KOPT-K1 (cell line): ENCODE data around the gene KCTD20.
"Not testable (repeated sequence)": the region's sequence is repeated elsewhere in the genome, so short reads cannot be mapped to it uniquely, and the experiment has no call there.

ENCODE experiments used
- H3K27ac ChIP-seq: fragments of 200-600 bp; sonication (generic); 2 replicates; pipeline ENCODE4 v1.5.1; 2016; ENCODE audit warnings: antibody characterized with exemption, mild to moderate bottlenecking, low read depth, low read length; ENCODE audit not compliant: poor library complexity, severe bottlenecking
- H3K36me3 ChIP-seq: fragments of 200-600 bp; sonication (generic); 2 replicates; pipeline ENCODE4 v1.5.1; 2017; ENCODE audit warnings: antibody characterized with exemption, mild to moderate bottlenecking, low read length, moderate library complexity; ENCODE audit not compliant: insufficient read depth
- H3K9me3 ChIP-seq: fragments of 200-600 bp; sonication (generic); 2 replicates; pipeline ENCODE4 v1.5.1; 2017; ENCODE audit warnings: antibody characterized with exemption, low read length, mild to moderate bottlenecking; ENCODE audit not compliant: insufficient read depth, poor library complexity, severe bottlenecking

Gene KCTD20

DNA sequence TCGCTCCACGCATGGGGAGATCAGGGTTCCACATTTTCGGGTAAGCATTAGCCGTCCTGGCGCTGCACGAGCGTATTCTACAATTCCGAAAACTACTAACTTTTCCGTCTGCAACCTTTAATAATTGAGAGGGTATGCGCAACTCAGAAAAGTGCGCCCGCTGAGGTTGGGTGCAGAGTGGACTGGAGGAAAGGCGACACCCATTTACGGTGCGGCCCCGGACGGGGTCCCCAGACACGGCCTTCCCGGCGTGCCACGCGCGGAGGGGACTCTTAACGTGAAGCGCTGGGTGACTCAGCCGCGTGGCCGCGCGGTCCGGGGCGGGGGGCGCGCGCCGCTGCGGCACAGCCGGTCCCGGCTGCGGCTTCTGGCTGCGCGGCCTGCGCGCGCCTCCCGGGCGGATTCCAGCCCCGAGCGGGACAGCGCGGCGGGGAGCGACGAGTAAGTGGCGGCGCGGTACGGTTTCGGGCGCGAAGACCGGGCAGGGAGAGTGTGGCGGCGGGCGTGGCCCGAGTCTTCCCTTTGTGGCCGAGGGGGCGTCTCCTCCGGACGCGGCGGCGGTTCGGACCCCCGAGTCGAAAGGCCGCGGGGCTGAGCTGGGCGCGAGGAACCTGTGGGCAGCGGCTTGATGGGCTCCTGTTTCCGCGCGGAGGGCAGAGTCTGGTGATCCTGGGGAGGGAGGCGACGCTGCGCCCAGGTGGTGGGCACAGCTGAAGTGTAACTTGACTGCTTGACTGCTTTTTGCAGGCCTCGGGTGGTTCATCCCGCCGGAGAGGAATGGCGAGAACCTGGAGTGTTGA is at the start of gene KCTD20, which contains the start of gene PXT1:
KCTD20 (plus strand) TSS at position 330 of the 800 bp plus-strand sequence. CDS start 27,098 bp downstream, outside the sequence.
PXT1 (minus strand) TSS at position 184 of the 800 bp plus-strand sequence. CDS start 16,772 bp downstream, outside the sequence.
- Histone ChIP-seq H3K9me3 (no peaks in the 10 kb centered on the region), H3K36me3 (peaks cover 3% of the 10 kb centered on the region; the same call in 1 of the 2 replicates), H3K27ac (peak within 1 kb of the TSS; percentile 80)

- no peak overlapping the region for H3K27ac ChIP-seq
- no peaks in the 10 kb centered on the region for H3K9me3 ChIP-seq
- H3K36me3 ChIP-seq: no peaks in the 10 kb centered on the region
Observed at GRCh38 chr6:36399970-36400369, 42.8 kb upstream of the KCTD20 start.

- Histone ChIP-seq H3K36me3 (no peaks in the 10 kb centered on the region), H3K27ac (no peak overlapping the region), H3K9me3 (no peaks in the 10 kb centered on the region)
Observed at GRCh38 chr6:36402481-36402880, 40.3 kb upstream of the KCTD20 start.

- H3K27ac ChIP-seq: no peak overlapping the region
- H3K9me3 ChIP-seq: no peaks in the 10 kb centered on the region
Observed at GRCh38 chr6:36404164-36404563, 38.6 kb upstream of the KCTD20 start.

DNA sequence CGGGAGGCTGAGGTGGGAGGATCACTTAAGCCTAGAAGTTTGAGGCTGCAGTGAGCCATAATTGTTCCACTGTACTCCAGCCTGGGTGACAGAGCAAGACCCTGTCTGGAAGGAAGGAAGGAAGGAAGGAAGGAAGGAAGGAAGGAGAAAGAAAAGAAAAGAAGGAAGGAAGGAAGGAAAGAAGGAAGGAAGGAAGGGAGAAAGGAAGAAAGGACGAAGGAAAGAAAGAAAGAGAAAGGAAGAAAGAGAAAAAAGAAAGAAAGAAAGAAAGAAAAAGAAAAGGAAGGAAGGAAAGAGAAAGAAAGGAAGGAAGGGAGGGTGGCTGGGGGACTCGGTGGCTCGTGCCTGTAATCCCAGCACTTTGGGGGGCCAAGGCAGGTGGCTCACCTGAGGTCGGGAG is 33.1 kb upstream of the KCTD20 start:
- peaks cover 21% of the 10 kb centered on the region for H3K9me3 ChIP-seq
- H3K36me3 ChIP-seq, H3K27ac ChIP-seq: not testable (repeated sequence)

More at GRCh38 chr6:36404164-36404563, 38.6 kb upstream of the KCTD20 start:
- H3K36me3 ChIP-seq: no peaks in the 10 kb centered on the region

DNA sequence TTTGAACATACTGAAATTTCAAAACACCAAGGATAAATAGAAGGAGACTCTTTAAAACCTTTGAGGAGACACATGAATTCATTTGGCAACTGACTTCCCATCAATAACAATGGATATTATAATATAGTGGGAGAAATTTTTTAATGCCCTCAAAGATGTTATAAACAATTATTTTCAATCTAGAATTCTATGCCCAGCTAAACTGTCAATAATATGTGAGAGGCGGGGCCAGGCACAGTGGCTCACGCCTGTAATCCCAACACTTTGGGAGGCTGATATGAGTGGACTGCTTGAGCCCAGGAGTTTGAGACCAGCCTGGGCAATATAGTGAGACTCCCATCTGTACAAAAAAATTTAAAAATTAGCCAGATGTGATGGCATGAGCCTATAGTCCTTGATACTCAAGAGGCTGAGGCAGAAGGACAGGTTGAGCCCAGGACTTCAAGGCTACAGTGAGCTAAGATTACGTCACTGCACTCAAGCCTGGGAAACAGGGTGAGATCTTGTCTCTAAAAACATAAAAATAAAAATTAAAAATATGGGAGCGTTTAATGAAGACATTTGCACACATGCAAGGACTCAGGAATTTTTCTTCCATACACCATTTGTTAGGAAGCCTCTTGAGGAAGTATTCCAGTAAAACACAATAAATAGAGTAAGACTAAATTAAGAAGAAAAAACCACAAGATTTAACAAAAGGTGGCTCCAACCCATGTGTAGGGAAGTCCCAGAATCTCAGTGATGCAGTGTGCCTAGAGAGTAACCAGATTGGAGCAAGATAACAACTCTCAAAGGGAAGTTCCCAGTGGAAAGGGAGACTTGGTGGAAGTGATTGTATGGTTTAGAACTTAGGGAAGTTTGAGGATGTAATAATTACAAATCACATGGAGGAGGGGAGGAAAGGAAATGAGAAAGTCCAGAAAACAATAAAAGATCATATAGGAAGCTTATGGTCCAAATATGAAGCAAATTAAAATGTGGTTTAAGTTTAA is 29.0 kb upstream of the KCTD20 start:
- Histone ChIP-seq H3K27ac (no peak overlapping the region), H3K9me3 (peaks cover 21% of the 10 kb centered on the region), H3K36me3 (no peaks in the 10 kb centered on the region)

DNA sequence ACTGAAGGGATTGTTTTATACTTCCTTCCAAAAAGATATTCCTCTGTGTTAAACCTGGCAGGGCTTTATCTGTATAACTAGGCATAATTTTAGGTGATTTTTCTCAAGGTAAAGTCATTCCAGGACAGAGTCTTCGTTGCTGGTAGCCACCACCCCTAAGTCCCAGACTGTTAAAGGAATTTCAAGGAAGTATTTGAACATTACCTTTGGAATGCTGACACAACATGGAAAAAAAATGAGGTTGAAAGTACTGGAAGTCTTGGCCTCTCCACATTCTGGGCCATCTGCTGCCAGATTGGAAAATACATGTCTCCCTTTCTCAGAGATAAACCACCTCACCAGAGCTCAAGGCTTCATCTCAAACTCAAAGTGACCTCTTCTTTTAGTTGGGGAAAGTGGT is 28.3 kb upstream of the KCTD20 start:
- peaks cover 21% of the 10 kb centered on the region for H3K9me3 ChIP-seq
- H3K36me3 ChIP-seq: no peaks in the 10 kb centered on the region
- H3K27ac ChIP-seq: no peak overlapping the region

GRCh38 chr6:36418558-36418957 is 24.2 kb upstream of the KCTD20 start:
- H3K27ac ChIP-seq: no peak overlapping the region
- H3K9me3 ChIP-seq: peaks cover 7% of the 10 kb centered on the region
- H3K36me3 ChIP-seq: no peaks in the 10 kb centered on the region

DNA sequence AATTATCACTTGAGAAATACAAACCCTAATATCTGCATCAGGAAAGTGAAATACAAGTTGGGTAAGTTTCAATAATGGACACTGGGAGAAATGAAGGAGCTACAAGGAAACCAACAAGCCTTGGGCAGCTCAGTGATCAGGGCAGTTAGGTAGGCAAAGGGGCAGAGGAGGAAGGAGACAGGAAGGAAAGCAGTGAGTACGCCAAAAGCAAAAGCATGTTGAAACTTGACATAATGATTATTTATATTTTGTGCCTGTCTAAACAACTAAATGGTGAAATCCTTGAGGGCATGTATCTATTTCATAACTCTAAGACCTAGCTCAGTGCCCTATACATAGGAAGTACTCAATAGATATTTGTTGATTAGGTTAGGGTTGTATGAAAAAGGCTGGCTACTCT is 23.5 kb upstream of the KCTD20 start:
- no peaks in the 10 kb centered on the region for H3K36me3 ChIP-seq
- no peak overlapping the region for H3K27ac ChIP-seq
- H3K9me3 ChIP-seq: no peaks in the 10 kb centered on the region

- Histone ChIP-seq H3K27ac (peak overlapping the region; percentile 79), H3K9me3 (no peaks in the 10 kb centered on the region), H3K36me3 (no peaks in the 10 kb centered on the region)
Observed at GRCh38 chr6:36422714-36423100, 20.1 kb upstream of the KCTD20 start.

DNA sequence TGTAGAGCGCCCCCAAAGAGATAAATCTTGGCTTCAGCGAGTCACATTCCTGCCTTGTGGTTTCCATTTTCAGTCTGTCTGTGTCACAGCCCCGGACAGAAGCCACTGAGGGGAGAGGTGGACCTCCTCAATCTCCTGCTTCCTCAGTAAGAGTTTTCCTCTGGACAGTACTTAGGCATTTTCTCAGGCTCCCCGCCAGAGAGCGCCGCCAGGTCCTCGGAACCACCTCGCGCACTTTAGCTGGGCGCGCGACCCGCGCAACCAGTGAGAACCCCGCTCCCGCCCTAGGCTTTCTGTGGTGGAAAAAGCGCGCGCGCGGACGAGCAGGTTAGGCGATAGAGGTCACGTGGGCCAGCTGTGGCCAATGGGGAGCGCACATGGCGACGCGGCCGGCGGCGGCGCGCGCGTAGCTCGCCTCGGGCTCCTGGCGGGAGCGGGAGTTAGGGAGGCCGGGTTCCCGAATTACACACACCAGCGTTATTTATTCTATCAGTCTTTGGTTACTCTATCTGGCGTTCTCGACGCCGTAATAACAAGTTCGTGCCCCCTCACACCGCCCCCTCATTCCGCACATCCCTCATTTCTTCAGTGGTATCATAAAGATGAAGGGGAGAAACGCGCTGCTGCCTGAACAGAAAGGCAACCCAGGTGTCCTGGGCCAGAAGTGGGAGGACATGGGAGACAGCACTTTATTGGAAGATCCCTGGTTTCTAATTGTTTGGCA is 19.5 kb upstream of the KCTD20 start:
- peak overlapping the region; percentile 79 for H3K27ac ChIP-seq

DNA sequence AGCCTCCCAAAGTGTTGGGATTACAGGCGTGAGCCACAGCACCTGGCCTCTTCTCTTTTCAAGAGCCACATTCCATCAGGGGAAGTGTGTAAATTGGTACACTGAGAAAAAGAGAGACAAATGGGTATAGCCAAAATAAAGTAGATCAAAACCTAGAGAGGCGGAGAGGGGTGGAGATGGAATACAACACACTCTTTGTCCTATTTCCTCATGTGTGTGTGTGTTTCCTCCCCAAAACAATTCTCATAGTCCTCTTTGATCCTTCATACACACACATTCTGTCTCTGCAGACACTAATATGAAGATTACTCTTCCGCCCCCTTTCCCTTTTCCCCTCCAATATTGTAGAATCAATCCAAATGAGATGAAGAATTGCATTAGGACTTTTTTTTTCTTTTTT is 16.2 kb upstream of the KCTD20 start:
- no peaks in the 10 kb centered on the region for H3K36me3 ChIP-seq
- no peak overlapping the region for H3K27ac ChIP-seq
- H3K9me3 ChIP-seq: no peaks in the 10 kb centered on the region

More for the DNA sequence above, 19.5 kb upstream of the KCTD20 start:
- Histone ChIP-seq H3K9me3 (no peaks in the 10 kb centered on the region), H3K36me3 (no peaks in the 10 kb centered on the region)

- H3K36me3 ChIP-seq: no peaks in the 10 kb centered on the region
- H3K27ac ChIP-seq: no peak overlapping the region
- H3K9me3 ChIP-seq: no peaks in the 10 kb centered on the region
Observed at GRCh38 chr6:36428911-36429310, 13.9 kb upstream of the KCTD20 start.

DNA sequence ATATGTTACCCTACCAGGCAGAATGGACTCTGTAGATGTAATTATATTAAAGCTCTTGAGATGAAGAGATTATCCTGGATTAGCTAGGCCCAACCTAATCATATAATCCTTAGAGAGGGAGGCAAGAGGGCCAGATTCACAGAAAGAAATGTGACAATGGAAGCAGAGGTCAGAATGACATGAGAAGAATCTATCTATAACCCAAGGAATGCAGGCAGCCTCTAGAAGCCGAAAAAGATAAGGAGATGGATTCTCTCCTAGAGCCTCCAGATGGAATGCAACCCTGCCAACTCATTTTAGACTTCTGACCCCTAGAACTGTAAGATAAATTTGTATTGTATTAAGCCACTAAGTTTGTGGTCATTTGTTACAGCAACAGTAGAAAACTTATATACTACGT is 12.4 kb upstream of the KCTD20 start:
- Histone ChIP-seq H3K9me3 (no peaks in the 10 kb centered on the region), H3K27ac (no peak overlapping the region), H3K36me3 (no peaks in the 10 kb centered on the region)
